IMR-90 (cell line): ENCODE results near the gene CYP39A1.

Source experiments
- CEBPB ChIP-seq: IDR thresholded peaks from 2 replicates; pipeline ENCODE4 v1.6.1; 2012; ENCODE audit warnings: low read depth, low read length, improper control_type of control experiment
- CHD1 ChIP-seq: IDR thresholded peaks from 2 replicates; pipeline ENCODE4 v1.6.1; 2012; ENCODE audit warnings: low read depth, low read length, improper control_type of control experiment
- FOS ChIP-seq: fragments of 150-350 bp; IDR thresholded peaks from 2 replicates; pipeline ENCODE4 v1.6.1; 2016; ENCODE audit warnings: low read depth, low read length
- MAZ ChIP-seq: IDR thresholded peaks from 2 replicates; pipeline ENCODE4 v1.6.1; 2012; ENCODE audit warnings: low read depth, mild to moderate bottlenecking, low read length, improper control_type of control experiment, moderate library complexity, borderline replicate concordance
- MXI1 ChIP-seq: IDR thresholded peaks from 2 replicates; pipeline ENCODE4 v1.6.1; 2012; ENCODE audit warnings: low read depth, mild to moderate bottlenecking, low read length, moderate library complexity, borderline replicate concordance
- POLR2A ChIP-seq: IDR thresholded peaks from 2 replicates; pipeline ENCODE4 v1.6.1; 2012; ENCODE audit warnings: mild to moderate bottlenecking, low read depth, low read length
- RCOR1 ChIP-seq: IDR thresholded peaks from 2 replicates; pipeline ENCODE4 v1.6.1; 2012; ENCODE audit warnings: mild to moderate bottlenecking, low read length, improper control_type of control experiment; ENCODE audit not compliant: insufficient replicate concordance
- RFX5 ChIP-seq: IDR thresholded peaks from 2 replicates; pipeline ENCODE4 v1.8.0; 2012; ENCODE audit warnings: low read depth, mild to moderate bottlenecking, low read length, moderate library complexity
- TF ChIP-seq, protein P1 (sequence below): conservative IDR thresholded peaks from 2 replicates; pipeline ENCODE4 v1.5.1; 2012; ENCODE audit warnings: mild to moderate bottlenecking, low read depth, low read length, improper control_type of control experiment

DNA sequence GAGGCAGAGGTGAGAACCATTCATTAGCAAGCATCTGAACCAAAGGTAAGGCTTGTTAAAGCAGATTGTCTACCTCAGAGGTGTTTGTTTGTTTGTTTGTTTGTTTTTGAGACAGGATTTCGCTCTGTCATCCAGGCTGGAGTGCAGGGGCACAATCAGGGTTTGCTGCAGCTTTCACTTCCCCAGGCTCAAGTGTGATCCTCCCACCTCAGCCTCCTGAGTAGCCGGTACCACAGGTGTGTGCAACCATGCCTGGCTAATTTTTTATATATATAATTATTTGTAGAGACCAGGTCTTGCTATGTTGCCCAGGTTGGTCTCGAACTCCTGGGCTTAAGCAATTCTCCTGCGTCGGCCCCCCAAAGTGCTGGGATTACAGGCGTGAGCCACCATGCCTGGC lies 17.2 kb downstream of the CYP39A1 start:
- TF ChIP-seq CHD1: no peak
- TF ChIP-seq, protein P1, sequence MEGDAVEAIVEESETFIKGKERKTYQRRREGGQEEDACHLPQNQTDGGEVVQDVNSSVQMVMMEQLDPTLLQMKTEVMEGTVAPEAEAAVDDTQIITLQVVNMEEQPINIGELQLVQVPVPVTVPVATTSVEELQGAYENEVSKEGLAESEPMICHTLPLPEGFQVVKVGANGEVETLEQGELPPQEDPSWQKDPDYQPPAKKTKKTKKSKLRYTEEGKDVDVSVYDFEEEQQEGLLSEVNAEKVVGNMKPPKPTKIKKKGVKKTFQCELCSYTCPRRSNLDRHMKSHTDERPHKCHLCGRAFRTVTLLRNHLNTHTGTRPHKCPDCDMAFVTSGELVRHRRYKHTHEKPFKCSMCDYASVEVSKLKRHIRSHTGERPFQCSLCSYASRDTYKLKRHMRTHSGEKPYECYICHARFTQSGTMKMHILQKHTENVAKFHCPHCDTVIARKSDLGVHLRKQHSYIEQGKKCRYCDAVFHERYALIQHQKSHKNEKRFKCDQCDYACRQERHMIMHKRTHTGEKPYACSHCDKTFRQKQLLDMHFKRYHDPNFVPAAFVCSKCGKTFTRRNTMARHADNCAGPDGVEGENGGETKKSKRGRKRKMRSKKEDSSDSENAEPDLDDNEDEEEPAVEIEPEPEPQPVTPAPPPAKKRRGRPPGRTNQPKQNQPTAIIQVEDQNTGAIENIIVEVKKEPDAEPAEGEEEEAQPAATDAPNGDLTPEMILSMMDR: no peak
- TF ChIP-seq RFX5: no peak
- no peak for TF ChIP-seq MXI1
- TF ChIP-seq POLR2A: no peak
- TF ChIP-seq FOS: no peak
- no peak for TF ChIP-seq CEBPB
- no peak for TF ChIP-seq MAZ
- no peak for TF ChIP-seq RCOR1
